ENCODE data around the gene RNF13. TPM values are rescaled to one million over a fixed set of nuclear protein-coding genes. Genes with fewer than 3 reads are reported as not detected.
A peak's percentile ranks its signal among the peaks of the same experiment; 100 is the strongest.

RNF13 gene
- total and polyA plus RNA-seq, 2 donors (not counting 1 experiment from before 2014, with no cell fraction given) = 38.0 to 86.5 TPM

GRCh38 chr3:149969110-149969939, 156.3 kb downstream of the RNF13 start:
- Mint-ChIP-seq H3K27me3 (peaks cover 25% of the 10 kb centered on the region), H3K9me3 (ENCODE audit: insufficient read depth) (no peaks in the 10 kb centered on the region), H3K4me1 (peaks cover 26% of the 10 kb centered on the region), H3K4me3 (peak overlapping the region; percentile 86), H3K27ac (peak overlapping the region; percentile 62)
- peak overlapping the region in 4 of 5 experiments; percentile 53 to 78 (median 70) for H3K4me3 ChIP-seq (ENCODE audit: control extremely low read depth in 1 of 5, extremely low read depth in 1 of 5, insufficient read depth in 1 of 5, low read depth in 2 of 5, low read length in 4 of 5)
- peak overlapping the region; percentile 76 for H3K9ac ChIP-seq (ENCODE audit: low read length)
- no peak for TF ChIP-seq EZH2 (IDR thresholded peaks at IDR 0.05; ENCODE audit: borderline replicate concordance, insufficient read depth, low read depth, low read length, poor library complexity, severe bottlenecking)
- no peaks in the 10 kb centered on the region for H3K36me3 ChIP-seq (replicated peaks in 1 of 2; ENCODE audit: control extremely low read depth in 1 of 2, control insufficient read depth in 1 of 2, extremely low read depth in 1 of 2, insufficient read depth in 2 of 2, low read length in 1 of 2)
- H4K20me1 ChIP-seq (ENCODE audit: control insufficient read depth, insufficient read depth, low read length, poor library complexity, severe bottlenecking) = no peaks in the 10 kb centered on the region
- peaks cover 0 to 15% (median 14%) of the 10 kb centered on the region in 4 experiments for H3K27me3 ChIP-seq (replicated peaks in 1 of 4; ENCODE audit: control extremely low read depth in 1 of 4, control insufficient read depth in 3 of 4, insufficient read depth in 4 of 4, low read length in 3 of 4)
- peak; percentile 10 for DNase-seq
- H3K27ac ChIP-seq (ENCODE audit: low read length in 2 of 2) = no peak overlapping the region
- H3K4me2 ChIP-seq (replicated peaks; ENCODE audit: low read depth, low read length, poor library complexity, severe bottlenecking) = peak overlapping the region; percentile 97
- no peak for ATAC-seq (ENCODE audit: low read depth)
- WGBS (ENCODE audit: insufficient coverage) = 85% methylated on average over 6 of the region's 15 CpGs
- peak overlapping the region; percentile 90 for H2AFZ ChIP-seq (ENCODE audit: insufficient read depth, low read depth, low read length, poor library complexity, severe bottlenecking)
- CTCF ChIA-PET = interaction anchor here (0.5 to 4.5 kb wide), 6 partner anchors 73 to 526 kb away, joined by 3 to 36 read pairs (median 4); no protein-coding TSS in a partner anchor
- peaks cover 14% of the 10 kb centered on the region in 2 donors for H3K4me1 ChIP-seq (ENCODE audit: control insufficient read depth in 2 of 2, insufficient read depth in 2 of 2, low read length in 2 of 2)
- POLR2A ChIA-PET = interaction anchor here (0.9 to 1.1 kb wide), 2 partner anchors 23 to 735 kb away, joined by 3 to 5 read pairs; partner anchors contain the start of gene ERICH6
- H3K9me3 ChIP-seq (ENCODE audit: control extremely low read depth in 1 of 3, control insufficient read depth in 2 of 3, insufficient read depth in 1 of 3, low read length in 2 of 3) = no peaks in the 10 kb centered on the region
- H3K79me2 ChIP-seq (ENCODE audit: control insufficient read depth, insufficient read depth, low read length) = no peaks in the 10 kb centered on the region
- intact Hi-C loops (cut with micrococcal nuclease) = loop anchor here (5.0 kb wide), 2 partner anchors 202 to 318 kb away; no protein-coding TSS in a partner anchor

- H3K4me1 Mint-ChIP-seq = peaks cover 22% of the 10 kb centered on the region
- H3K4me3 Mint-ChIP-seq = peak overlapping the region; percentile 96
- Histone ChIP-seq H2AFZ (ENCODE audit: insufficient read depth, low read depth, low read length, poor library complexity, severe bottlenecking) (peak overlapping the region; percentile 90), H3K9me3 (ENCODE audit: control extremely low read depth in 1 of 3, control insufficient read depth in 2 of 3, insufficient read depth in 1 of 3, low read length in 2 of 3) (no peaks in the 10 kb centered on the region), H3K27me3 (replicated peaks in 1 of 4; ENCODE audit: control extremely low read depth in 1 of 4, control insufficient read depth in 3 of 4, insufficient read depth in 4 of 4, low read length in 3 of 4) (peaks cover 0 to 15% (median 14%) of the 10 kb centered on the region in 4 experiments), H3K27ac (ENCODE audit: low read length in 2 of 2) (no peak overlapping the region), H3K79me2 (ENCODE audit: control insufficient read depth, insufficient read depth, low read length) (no peaks in the 10 kb centered on the region), H4K20me1 (ENCODE audit: control insufficient read depth, insufficient read depth, low read length, poor library complexity, severe bottlenecking) (no peaks in the 10 kb centered on the region), H3K4me2 (replicated peaks; ENCODE audit: low read depth, low read length, poor library complexity, severe bottlenecking) (peak overlapping the region; percentile 97), H3K9ac (ENCODE audit: low read length) (peak overlapping the region; percentile 76), H3K36me3 (replicated peaks in 1 of 2; ENCODE audit: control extremely low read depth in 1 of 2, control insufficient read depth in 1 of 2, extremely low read depth in 1 of 2, insufficient read depth in 2 of 2, low read length in 1 of 2) (no peaks in the 10 kb centered on the region), H3K4me3 (ENCODE audit: control extremely low read depth in 1 of 5, extremely low read depth in 1 of 5, insufficient read depth in 1 of 5, low read depth in 2 of 5, low read length in 4 of 5) (peak overlapping the region; percentile 35 to 78 (median 67)), H3K4me1 (ENCODE audit: control insufficient read depth in 2 of 2, insufficient read depth in 2 of 2, low read length in 2 of 2) (peaks cover 14% of the 10 kb centered on the region in 2 donors)
- H3K27me3 Mint-ChIP-seq = peaks cover 27% of the 10 kb centered on the region
- no peak for TF ChIP-seq EZH2 (IDR thresholded peaks at IDR 0.05; ENCODE audit: borderline replicate concordance, insufficient read depth, low read depth, low read length, poor library complexity, severe bottlenecking)
- POLR2A ChIA-PET = interaction anchor here (0.9 to 1.1 kb wide), 2 partner anchors 24 to 734 kb away, joined by 3 to 5 read pairs; partner anchors contain the start of gene ERICH6
- CTCF ChIA-PET = interaction anchor here (0.8 to 1.6 kb wide), 2 partner anchors 255 to 525 kb away, joined by 3 read pairs; no protein-coding TSS in a partner anchor
- no peaks in the 10 kb centered on the region for H3K9me3 Mint-ChIP-seq (ENCODE audit: insufficient read depth)
- peak; percentile 71 for ATAC-seq (ENCODE audit: low read depth)
- DNase-seq = peak; percentile 87
- peak overlapping the region; percentile 83 for H3K27ac Mint-ChIP-seq
- WGBS (ENCODE audit: insufficient coverage) = under 1% methylated on average over 66 of the region's 73 CpGs
- intact Hi-C loops (cut with micrococcal nuclease) = loop anchor here (2.0 to 10.0 kb wide), 6 partner anchors 203 to 1415 kb away; partner anchors contain the start of genes COMMD2, P2RY12, SIAH2 and TSC22D2
Measured at GRCh38 chr3:149969940-149970715, 157.1 kb downstream of the RNF13 start.
